Measurements from ENCODE around the gene UTS2B.

- TF ChIP-seq CTCF (IDR thresholded peaks at IDR 0.05; ENCODE audit: low read depth, low read length) (no peak), EZH2phosphoT487 (IDR thresholded peaks at IDR 0.05; ENCODE audit: low read depth) (no peak)
Measured at GRCh38 chr3:191342411-191342810, 12.1 kb upstream of the UTS2B start.
